HG02870 (cell line): Measurements from ENCODE around the gene TAGLN2.

Experiments used
- ATAC-seq: cut with Tn5 transposase; IDR thresholded peaks from one replicate; pipeline ENCODE4 v1.9.1; 2021; ENCODE audit warnings: mild to moderate bottlenecking, moderate library complexity; ENCODE audit not compliant: unreplicated experiment

The TAGLN2 gene

GRCh38 chr1:159949981-159950381 is 24.7 kb upstream of the TAGLN2 start:
- no peak for ATAC-seq

- no peak for ATAC-seq
Observed at GRCh38 chr1:159949123-159949522, 23.8 kb upstream of the TAGLN2 start.

DNA sequence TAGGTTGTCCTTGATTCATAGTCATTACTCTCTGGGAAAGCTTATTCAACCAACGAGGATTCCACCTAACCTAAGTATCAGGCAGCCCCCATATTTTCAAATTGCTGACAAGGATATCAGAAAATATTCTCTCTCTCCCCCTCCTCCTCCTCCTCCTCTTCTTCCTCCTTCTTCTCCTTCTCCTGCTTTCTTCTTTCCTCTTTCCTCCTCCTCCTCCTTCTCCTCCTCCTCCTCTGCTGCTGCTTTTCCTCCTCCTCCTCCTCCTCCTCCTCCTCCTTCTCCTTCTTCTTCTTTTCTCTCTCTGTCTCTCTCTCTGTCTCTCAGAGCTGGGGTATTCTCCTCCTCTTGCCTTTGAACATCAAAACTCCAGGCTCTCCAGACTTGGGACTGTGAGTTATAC is 22.6 kb upstream of the TAGLN2 start:
- ATAC-seq = no peak

GRCh38 chr1:159946242-159947187 is 21.2 kb upstream of the TAGLN2 start:
- no peak for ATAC-seq

- peak; percentile 63 for ATAC-seq
Observed at GRCh38 chr1:159945483-159946241, 20.4 kb upstream of the TAGLN2 start, which contains the start of gene IGSF9. Gene IGSF9, minus strand, starts transcription at chr1:159945613. Its CDS starts 2,159 bp downstream, at chr1:159943454.

DNA sequence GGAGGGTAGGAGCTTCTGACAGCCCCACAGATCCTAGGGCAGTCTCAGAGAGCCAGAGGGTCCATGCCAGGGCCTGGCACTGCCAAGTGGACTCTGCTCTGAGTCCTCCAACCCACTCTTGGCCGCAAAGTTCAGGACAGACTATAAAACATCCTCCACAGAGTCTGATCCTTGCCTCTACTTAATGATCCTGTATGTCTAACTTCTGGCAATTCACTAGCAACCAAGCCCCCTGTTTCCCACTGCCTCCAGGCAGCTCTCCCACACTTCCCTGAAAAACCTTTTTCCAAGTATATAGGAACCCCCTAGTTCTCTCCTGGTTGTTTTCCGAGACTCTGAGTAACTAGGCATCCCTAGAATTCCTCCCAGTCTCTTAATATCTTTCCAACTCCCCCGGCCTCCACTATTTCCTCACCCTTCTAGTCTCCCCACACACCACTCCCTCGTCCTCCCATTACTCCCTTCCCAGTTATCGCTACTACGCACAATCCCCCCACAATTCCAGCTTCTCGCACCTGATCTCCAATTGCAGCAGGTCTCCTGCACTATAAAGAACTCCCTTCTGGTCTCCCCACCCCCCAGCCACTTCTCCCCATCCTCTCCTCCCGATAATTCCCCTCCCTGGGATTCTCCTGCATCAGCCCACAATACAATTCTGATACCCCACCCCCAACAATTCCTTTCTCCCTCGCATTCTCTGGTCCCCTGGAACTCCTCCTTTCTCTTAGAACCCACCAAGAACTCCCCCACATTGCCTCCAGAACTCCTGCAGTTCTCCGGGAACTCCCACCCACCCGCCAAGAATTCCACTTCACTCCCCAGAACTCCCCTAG is 19.5 kb upstream of the TAGLN2 start:
- ATAC-seq = no peak

- no peak for ATAC-seq
Observed at GRCh38 chr1:159943908-159944622, 18.8 kb upstream of the TAGLN2 start.

- no peak for ATAC-seq
Observed at GRCh38 chr1:159943278-159943640, 18.0 kb upstream of the TAGLN2 start.

GRCh38 chr1:159942632-159943277 is 17.4 kb upstream of the TAGLN2 start:
- ATAC-seq = no peak

DNA sequence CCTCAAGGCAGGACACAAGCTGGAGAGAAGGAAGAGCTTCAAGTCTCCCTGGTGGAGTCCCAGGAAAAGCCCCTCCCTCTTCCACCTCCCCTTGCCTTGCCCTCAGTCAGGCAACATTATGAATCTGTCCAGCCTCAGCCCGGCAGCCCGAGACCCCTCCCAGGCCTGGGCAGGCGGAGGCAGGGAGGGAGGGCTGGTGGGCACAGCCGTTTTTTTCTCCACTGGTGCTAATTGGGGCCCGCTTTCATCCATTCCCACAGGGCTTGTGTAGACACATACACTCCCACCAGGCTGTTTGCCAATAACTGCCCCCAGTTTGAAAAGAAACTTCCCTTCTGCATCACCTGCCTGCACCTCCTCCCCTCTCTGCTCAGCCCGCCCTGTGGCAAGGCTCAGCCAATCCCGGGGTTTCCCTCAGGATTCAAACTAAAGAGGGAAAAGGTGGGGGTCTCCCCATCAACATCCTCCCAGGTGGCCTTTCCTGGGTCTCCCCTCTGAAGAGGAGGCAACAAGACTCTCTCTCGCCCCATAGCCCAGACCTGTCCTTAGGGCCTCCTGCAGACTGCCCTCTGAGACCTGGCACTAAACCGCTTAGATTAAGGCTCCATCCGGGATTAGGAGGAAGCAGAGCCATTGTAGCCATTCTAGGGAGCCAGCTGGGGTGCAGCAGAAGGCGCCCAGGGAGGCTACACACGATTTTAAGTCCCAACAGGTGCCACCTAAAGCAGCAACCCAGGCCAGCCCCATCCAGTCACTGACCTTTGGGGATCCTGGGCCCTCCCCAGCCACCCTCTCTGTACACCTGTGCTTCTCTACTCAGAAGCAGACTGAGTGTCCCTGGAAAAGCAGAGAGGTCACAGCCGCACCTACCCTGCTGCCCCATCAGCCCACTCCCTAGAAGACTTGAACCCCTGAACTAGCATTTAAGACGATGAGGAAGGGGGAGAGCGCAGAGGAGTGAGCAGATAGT is 16.6 kb upstream of the TAGLN2 start:
- ATAC-seq = no peak

- ATAC-seq = no peak
Observed at GRCh38 chr1:159941141-159941540, 15.8 kb upstream of the TAGLN2 start.

DNA sequence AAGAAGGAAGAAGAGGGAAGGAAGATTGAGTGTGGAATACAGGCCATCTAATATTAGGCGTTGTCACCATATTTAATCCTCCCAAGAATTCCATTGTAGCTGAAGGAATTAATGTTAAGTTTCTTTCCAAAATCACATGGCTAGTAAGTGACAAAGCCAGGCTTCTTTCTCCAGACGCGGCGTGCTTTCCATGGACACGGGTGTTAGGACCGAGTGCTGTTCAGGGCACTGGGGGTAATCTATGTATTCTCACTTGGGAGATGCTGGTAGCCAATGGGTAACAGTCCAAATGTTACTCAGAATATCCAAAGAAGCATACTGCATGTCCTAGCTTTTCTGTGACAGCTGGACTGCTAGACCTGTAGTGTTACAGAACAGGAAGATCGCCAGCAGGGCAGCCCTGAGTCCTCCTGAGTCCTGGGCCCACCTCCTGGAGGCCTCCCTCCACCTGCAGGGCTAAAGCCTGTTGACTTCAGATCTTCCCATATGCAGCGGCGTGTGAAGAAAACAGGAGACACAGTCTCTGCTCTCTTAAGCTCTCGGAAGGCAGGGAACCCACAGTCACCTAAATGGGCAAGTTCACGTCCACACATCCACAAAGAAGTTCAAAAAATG is 14.8 kb upstream of the TAGLN2 start:
- ATAC-seq = no peak

DNA sequence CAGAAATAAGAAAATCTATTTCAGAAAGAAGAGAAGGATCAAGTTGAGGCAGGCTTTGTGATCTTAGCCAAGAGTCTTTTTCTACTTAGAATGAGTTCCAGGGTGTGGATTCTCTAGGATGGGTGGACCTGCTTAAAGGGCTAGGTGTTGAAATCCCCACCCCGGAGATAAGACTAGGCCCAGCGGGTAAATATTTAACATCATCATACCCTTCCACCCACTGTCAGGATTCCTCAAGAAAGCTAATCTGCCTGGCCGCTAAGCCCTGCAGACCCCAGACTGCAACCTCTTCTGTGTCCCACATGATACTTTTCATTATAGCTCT is 14.3 kb upstream of the TAGLN2 start:
- no peak for ATAC-seq

DNA sequence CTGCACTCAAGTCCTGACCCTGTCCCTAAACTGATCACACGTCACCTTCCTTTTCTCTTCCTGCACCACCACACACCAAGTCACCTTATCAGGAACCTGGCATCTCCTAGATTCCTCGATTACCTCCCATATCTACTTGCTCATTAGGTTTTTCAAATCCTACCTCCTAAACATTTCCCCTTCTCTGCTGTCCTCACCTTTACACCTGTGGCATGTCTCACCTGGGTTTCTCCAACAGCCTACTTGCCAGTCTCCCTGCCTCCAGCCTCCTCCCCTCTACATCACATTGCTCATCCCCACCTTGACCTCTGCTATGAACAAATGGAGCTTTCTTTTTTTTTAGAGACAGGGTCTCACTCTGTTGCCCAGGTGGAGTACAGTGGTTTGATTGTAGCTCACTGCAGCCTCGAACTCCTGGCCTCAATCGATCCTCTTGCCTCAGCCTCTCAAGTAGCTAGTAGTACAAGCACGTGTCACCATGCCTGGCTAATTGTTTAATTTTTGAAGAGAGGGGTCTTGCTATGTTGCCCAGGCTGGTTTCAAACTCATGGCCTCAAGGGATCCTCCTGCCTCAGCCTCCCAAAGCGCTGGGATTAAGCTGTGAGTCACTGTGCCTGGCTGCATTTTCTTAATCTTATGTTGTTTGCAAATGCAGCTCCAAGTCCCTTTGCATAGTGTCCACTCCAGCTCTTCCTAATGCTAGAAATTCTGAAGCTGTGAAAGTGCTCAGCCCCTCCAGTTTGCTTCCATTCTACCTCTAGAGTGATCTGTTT is 13.8 kb upstream of the TAGLN2 start:
- ATAC-seq = no peak

- no peak for ATAC-seq
Observed at GRCh38 chr1:159938211-159938852, 13.0 kb upstream of the TAGLN2 start.

GRCh38 chr1:159937054-159937750 is 11.9 kb upstream of the TAGLN2 start:
- no peak for ATAC-seq
